HG02884 (cell line): ENCODE data around the gene GRM8.

Experiments used
- ATAC-seq: cut with Tn5 transposase; IDR thresholded peaks from one replicate; pipeline ENCODE4 v1.9.1; 2021; ENCODE audit warnings: mild to moderate bottlenecking, moderate library complexity; ENCODE audit not compliant: unreplicated experiment

The GRM8 gene

DNA sequence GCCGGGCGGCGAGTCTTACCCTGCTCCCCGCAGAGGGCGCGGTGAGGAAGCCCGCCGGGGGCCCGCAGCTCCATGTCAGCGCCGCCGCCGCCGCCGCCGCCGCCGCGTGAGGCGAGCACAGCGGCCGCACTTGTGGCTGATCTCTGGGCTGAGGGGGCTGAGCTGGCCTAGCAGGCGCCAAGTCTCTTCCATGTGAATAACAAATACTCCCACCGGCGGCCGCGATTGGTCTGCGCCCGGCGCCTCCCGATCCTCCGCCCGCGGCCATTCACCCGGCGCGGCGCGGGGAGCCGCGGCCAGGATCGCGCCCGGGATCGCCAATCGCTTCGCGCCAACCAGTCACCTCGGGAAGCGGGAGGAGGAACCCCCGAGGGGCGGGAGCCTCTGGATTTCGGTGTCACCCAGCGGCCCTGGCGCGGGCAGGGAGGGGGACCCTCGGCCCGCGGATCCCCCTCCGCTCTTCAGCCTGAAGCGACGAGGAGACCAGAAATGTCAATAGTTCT lies at the start of gene GRM8:
Gene GRM8 (minus strand): TSS at position 164 of the 503 bp plus-strand sequence.
- ATAC-seq, result no peak

DNA sequence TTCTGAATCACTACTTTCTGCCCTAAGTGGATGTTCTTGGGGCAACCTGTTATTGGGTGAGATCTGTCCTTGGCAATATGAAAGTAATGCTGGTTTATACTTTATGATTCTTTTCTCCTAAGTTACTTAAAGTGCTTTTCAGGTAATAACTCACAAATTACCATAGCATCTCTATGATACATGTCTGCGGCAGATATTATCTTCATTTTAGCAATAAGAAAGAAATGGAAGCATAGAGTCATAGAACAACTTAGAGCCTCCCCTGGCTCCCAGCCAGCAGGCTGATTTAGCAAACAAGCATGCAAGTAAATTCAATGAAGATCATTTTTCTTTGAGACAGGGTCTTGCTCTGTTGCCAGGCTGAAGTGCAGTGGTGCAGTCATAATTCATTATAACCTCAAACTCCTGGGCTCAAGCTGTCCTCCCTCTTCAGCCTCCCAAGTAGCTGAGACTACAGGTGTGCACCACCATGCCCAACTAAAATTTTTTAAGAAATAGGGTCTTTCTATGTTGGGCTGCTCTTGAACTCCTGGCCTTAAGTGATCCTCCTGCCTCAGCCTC lies 38.1 kb upstream of the GRM8 start:
- ATAC-seq, result no peak

GRCh38 chr7:127290116-127290655 lies 37.4 kb upstream of the GRM8 start:
- ATAC-seq, result no peak

DNA sequence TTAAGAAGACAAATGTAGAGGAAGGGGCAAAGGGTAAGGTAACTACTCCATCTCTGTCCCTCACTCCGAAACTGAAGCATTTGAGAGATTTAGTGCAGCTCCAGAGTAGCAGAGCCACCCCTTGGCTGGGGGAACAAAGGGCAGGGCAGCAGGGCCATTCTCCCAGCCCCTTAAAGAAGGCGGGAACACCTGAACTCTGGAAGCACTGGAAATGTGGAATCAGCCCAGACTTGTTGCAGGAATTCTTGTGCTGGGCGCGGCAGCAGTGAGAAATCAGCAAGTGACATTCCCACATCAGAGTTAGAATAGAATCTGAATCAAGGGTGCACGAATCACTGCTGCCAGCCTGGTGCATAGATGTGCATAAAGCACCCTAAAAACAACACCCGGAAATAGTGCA lies 34.4 kb upstream of the GRM8 start:
- ATAC-seq, result no peak

DNA sequence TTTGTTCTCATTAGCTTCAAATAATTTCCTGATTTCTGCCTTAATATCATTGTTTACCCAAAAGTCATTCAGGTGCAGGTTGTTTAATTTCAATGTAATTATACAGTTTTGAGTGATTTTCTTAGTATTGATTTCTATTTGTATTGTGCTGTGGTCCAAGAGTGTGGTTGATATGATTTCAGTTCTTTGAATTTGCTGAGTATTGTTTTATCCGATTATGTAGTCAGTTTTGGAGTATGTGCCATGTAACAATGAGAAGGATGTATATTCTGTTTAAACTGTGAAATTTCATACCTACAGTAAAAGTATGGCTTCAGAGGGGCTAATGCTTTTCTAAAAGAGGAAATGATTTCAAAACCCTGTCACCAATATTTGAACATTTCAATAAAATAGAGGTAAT lies 17.4 kb upstream of the GRM8 start:
- no peak for ATAC-seq

- no peak for ATAC-seq
Observed at GRCh38 chr7:127266047-127266446, 13.3 kb upstream of the GRM8 start.

GRCh38 chr7:127264219-127264618 lies 11.5 kb upstream of the GRM8 start:
- ATAC-seq, result no peak

- no peak for ATAC-seq
Observed at GRCh38 chr7:127258111-127258510, 5.4 kb upstream of the GRM8 start.

- ATAC-seq, result no peak
Observed at GRCh38 chr7:127257086-127257485, 4.3 kb upstream of the GRM8 start.

DNA sequence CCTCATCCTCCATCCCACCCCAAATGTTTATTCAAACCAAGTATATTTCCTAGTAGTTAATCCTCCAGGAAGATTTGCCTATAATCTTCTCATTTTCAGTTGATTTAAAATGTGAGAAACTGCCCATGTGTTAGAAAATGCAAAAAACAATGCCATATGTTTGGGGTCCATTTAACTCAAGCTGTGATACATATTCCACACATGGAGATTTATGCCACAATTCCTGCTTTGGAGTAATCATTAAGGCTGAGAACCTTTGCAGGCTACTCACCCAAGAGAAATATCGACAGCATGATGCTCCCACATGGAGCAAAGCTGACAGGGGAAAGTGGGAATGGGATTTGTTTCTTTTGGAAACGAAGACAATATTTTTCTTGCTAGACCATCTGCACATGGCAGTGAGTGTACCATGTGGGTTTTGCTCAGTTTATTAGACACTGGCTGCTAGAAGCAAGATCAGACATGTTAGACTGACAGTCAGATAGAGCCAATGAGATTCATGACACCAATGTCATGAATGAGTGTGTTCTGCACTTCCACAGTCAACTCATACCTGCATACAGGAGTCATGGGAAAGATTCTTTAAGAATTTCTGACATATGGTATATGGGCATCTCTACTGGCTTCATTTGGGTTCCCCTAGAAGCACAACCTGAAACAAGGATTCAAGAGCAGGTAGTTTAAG lies 3.4 kb upstream of the GRM8 start:
- ATAC-seq, result no peak

GRCh38 chr7:127254163-127254684 lies 1.5 kb upstream of the GRM8 start:
- ATAC-seq, result no peak

DNA sequence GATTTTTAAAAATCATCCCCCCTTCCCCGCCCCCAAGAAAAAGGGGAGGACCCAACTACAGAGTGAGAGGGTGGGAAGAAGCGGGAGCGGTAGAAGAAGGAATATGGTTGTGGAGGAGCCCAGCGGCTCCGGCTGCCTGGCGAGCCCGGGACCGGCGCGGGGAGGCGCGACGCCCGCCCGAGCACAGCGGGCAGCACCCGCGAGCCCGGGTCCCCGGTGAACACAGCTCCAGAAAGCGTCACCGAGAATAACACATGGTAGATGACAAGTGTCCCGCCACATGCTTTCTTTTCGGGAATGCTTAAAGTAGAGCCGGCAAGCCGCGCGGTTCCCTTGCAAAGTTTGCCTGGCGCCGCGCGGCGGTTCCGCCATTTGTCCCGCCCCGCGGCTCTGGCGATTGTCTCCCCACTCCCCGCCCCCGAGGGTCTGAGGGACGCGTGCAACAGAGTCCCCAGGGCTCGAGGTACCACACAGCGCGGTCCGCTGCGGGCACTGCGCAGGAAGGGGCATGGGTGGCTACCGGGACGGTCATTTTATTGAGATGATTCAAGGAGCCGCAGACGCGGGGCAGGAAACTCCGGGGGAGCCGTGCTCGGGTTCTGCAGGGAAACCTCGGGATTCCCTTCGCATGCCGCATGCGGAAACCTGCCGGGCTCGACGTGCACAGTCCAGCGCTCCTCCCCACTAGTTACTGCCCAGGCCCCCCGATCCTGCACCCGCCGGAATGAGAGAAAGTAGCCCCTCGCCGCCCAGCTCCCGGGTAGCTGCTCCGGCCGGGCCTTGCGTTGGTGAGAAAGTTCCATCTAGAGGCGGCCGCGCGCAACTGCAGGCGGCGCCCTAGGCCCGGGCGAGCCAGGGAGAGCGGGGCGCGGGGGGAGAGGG lies 781 bp upstream of the GRM8 start:
- peak; percentile 77 for ATAC-seq

DNA sequence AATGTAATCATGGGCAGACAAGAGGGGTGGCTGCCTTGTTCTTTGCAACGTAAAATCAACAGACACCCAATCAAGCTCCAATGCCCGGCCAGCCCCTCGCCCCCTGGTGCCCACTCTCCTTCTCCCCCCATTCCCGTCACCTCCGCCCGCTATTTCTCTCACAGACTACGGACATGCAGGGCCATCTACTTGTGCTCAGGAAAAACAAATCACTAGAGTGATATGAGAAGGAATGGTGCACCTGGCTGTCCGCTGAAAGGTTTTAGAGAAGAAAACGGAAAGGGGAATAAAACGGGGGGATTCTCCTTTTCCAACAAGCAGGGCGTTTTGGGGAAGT lies 396 bp downstream of the GRM8 start:
- no peak for ATAC-seq

DNA sequence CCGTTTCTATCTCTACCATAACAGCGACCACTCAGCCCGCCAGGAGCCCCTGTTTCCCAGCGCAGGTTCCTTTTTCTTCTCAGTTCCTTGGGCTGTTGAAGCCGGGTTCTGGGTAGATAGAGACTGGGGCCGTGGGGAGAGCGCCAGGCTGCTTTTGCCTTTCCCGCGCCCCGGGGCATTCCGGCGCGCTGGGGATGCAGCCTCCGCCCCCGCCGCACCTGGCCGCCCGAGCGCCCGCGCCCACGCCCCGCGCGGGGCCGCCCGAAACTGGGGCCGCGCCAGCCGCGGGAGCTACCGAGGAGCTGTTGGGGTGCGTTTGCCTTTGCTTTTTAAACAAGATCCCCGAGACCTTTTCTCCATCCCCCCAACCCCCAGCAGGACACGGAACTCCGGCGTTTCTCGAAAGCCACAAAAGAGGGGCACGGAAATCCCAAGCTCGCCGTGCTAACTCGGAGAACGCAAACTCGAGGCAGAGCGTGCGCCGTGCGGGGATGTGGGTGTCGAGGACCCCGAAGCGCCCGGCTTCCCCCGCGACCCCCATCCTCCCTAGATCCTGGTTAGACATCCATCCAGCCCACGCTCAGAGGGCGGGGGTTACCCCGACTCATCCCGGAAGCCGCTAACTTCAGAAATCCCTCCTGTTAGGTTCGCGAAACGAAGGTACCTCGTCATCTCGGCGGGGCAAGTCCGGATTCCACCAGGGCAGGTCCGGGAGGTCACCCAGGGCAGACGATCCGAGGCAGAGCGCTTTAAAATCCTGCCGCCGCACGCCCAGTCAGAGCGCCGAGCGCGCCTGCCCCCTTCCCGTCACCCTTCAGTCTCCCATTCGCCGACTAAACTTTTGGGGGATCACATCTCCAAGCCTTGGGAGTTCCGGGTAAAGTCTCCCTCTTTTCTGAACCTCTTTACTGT lies 1.0 kb downstream of the GRM8 start:
- no peak for ATAC-seq

DNA sequence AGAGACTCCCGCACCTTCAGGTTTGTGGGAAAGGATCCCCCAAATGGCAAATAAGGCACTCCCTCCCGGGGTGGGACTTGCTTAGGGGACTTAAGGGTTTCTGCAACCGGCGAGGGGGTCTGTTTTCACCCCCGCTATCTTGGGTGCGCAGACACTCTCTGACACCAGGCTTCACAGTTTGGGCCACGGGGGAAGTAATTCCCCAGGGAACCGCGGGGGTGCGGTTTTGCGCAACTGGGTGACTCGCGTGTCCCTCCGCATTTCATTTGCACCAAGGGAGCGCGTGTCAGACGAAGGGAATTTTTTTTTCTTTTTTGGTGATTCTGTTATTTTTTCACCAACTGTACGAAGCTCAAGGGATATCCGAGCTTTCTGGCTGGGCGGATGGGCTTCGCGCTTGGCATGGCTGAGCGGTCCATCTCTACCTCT lies 1.7 kb downstream of the GRM8 start:
- no peak for ATAC-seq

- ATAC-seq, result no peak
Observed at GRCh38 chr7:127250312-127251035, 2.3 kb downstream of the GRM8 start.

- ATAC-seq, result no peak
Observed at GRCh38 chr7:127245607-127246006, 7.1 kb downstream of the GRM8 start.

DNA sequence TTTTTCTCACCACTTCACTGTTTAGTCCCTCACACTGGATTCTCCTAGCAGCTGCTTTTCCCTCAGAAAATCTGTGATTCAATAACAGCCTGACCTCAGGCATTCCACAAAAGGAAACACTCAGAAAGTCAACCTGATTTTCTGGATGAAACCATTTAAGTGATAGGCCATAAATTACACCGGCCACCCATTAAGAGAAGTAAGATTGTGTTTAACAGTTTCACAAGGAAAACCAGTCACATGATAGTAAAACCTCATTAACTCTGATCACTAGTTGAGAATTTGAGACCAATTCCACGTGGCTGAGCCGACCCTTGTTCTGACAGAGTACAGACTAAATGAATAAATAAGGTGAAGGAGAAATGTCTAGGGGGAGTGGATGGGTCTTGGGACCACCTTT lies 7.7 kb downstream of the GRM8 start:
- ATAC-seq, result no peak

- no peak for ATAC-seq
Observed at GRCh38 chr7:127239814-127240213, 12.9 kb downstream of the GRM8 start.

DNA sequence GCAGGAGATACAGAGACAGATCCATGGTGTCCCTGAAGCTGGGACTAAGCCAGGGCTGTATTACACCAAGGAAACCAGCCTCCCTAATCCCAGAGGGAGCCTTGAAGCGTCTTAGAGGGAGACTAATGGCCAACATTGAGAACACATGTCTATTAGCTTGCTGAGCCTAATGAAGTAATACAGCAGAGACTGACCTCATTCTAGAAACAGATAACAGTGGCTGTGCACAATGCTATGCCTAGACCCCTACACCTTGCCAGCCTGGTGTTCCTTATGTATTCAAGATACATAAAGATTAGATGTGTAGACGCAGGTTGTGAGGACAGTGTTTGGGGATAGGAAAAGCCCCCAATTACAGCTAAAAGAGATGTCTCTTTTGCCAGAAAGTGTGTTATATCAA lies 19.1 kb downstream of the GRM8 start:
- no peak for ATAC-seq
